ENCODE results near the gene GSC.
"Not testable (repeated sequence)": the region's sequence is repeated elsewhere in the genome, so short reads cannot be mapped to it uniquely, and the experiment has no call there.

The GSC gene

GRCh38 chr14:94746131-94746530 is 23.8 kb downstream of the GSC start:
- no peak for DNase-seq (ENCODE audit: low read depth in 2 of 2)

- DNase-seq (ENCODE audit: low read depth in 2 of 2) = no peak
These were observed 31.2 kb downstream of the GSC start for GRCh38 chr14:94738751-94739150.

- DNase-seq (ENCODE audit: low read depth in 2 of 2) = no peak
These were observed 31.8 kb downstream of the GSC start for GRCh38 chr14:94738097-94738496.

- no peak for DNase-seq (ENCODE audit: low read depth in 2 of 2)
These were observed 41.0 kb downstream of the GSC start for GRCh38 chr14:94728950-94729349.

- DNase-seq (ENCODE audit: low read depth in 2 of 2) = not testable (repeated sequence)
These were observed 41.5 kb downstream of the GSC start for GRCh38 chr14:94728440-94728839.

- DNase-seq (ENCODE audit: low read depth in 2 of 2) = not testable (repeated sequence)
These were observed 43.3 kb downstream of the GSC start for GRCh38 chr14:94726649-94727048.

- DNase-seq (ENCODE audit: low read depth in 2 of 2) = no peak
These were observed 44.9 kb downstream of the GSC start for GRCh38 chr14:94724993-94725392.

- DNase-seq (ENCODE audit: low read depth in 2 of 2) = no peak
These were observed 47.5 kb downstream of the GSC start for GRCh38 chr14:94722397-94722796.
